ENCODE data around the gene CAMTA1.

DNA sequence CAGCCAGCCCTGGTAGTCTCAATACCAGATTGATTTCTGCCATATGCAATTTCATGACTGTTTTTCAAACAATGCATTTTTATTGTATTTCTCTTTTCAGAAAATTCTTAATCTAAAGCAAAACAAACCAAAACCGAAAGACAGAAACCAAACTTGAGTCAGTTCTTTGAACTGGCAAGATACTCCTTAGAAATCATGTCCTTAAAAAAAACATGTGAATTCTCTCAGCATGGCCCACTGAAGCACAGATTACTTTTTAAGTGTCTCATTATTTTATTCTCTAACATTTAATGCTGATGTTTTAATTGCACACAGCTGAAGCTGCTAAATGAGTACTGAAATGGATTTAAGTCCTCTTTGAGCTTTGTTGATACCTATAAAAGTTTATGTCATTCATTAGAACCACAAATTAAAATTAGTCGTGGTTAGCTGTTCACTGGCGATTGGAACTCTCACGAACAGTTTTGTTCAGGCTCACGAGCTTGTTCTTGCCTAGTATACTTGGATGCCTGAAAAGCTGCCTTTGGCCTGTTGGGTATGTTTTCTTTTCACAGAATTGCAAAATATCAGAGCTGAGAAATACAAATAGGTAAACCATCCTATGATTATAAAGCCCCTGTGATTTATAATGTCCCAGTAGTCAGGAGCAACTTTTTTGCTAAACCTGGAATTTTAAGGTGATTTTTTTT, 87.5 kb downstream of the CAMTA1 start:
- no peak for TF ChIP-seq ZFP30 (CRISPR knock-in tag; IDR thresholded peaks at IDR 0.05)
- TF ChIP-seq, protein P1, sequence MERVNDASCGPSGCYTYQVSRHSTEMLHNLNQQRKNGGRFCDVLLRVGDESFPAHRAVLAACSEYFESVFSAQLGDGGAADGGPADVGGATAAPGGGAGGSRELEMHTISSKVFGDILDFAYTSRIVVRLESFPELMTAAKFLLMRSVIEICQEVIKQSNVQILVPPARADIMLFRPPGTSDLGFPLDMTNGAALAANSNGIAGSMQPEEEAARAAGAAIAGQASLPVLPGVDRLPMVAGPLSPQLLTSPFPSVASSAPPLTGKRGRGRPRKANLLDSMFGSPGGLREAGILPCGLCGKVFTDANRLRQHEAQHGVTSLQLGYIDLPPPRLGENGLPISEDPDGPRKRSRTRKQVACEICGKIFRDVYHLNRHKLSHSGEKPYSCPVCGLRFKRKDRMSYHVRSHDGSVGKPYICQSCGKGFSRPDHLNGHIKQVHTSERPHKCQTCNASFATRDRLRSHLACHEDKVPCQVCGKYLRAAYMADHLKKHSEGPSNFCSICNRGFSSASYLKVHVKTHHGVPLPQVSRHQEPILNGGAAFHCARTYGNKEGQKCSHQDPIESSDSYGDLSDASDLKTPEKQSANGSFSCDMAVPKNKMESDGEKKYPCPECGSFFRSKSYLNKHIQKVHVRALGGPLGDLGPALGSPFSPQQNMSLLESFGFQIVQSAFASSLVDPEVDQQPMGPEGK (CRISPR knock-in tag; IDR thresholded peaks at IDR 0.05; ENCODE audit: borderline replicate concordance) = no peak
- TF ChIP-seq, protein P2, sequence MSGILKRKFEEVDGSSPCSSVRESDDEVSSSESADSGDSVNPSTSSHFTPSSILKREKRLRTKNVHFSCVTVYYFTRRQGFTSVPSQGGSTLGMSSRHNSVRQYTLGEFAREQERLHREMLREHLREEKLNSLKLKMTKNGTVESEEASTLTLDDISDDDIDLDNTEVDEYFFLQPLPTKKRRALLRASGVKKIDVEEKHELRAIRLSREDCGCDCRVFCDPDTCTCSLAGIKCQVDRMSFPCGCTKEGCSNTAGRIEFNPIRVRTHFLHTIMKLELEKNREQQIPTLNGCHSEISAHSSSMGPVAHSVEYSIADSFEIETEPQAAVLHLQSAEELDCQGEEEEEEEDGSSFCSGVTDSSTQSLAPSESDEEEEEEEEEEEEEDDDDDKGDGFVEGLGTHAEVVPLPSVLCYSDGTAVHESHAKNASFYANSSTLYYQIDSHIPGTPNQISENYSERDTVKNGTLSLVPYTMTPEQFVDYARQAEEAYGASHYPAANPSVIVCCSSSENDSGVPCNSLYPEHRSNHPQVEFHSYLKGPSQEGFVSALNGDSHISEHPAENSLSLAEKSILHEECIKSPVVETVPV (CRISPR knock-in tag; IDR thresholded peaks at IDR 0.05) = no peak
